SK-N-MC (cell line): ENCODE measurements around the gene KLHL29.

Source experiments
- EZH2 ChIP-seq: fragments of 200-600 bp; sonication (generic); IDR thresholded peaks from one replicate; pipeline ENCODE4 v1.6.1; 2017; ENCODE audit warnings: antibody characterized with exemption
- POLR2AphosphoS5 ChIP-seq: IDR thresholded peaks from 2 replicates; pipeline ENCODE4 v1.6.1; 2012; ENCODE audit warnings: mild to moderate bottlenecking, low read depth, low read length, borderline replicate concordance

- TF ChIP-seq EZH2 = no peak
- no peak for TF ChIP-seq POLR2AphosphoS5
Measured at GRCh38 chr2:23492337-23492675, 107.3 kb downstream of the KLHL29 start.
